HEK293T (cell line): ENCODE measurements around the gene KRTAP17-1.
"Not testable (repeated sequence)": the region's sequence is repeated elsewhere in the genome, so short reads cannot be mapped to it uniquely, and the experiment has no call there.

Experiments
- CTCF ChIA-PET: fragments of 350-600 bp; formaldehyde crosslinking; extraction: SDS; loops from one replicate; lab custom pipeline; 2021; ENCODE audit warnings: antibody characterized with exemption, inconsistent platforms; lab: Yijun Ruan, JAX
- POLR2A ChIA-PET: fragments of 350-600 bp; formaldehyde crosslinking; extraction: SDS; loops from one replicate; lab custom pipeline; 2020; ENCODE audit warnings: antibody characterized with exemption, inconsistent platforms; lab: Yijun Ruan, JAX
- DNase-seq: peaks from one replicate; pipeline ENCODE4 v3.0.0; 2012; ENCODE audit warnings: mixed read lengths; ENCODE audit errors: extremely low spot score
- ARNT ChIP-seq: fragments of 450-650 bp; IDR thresholded peaks from 2 replicates; pipeline ENCODE4 v1.6.1; 2017; ENCODE audit warnings: mild to moderate bottlenecking
- BHLHE40 ChIP-seq: fragments of 450-650 bp; IDR thresholded peaks from 2 replicates; pipeline ENCODE4 v1.6.1; 2016; ENCODE audit warnings: mild to moderate bottlenecking, moderate library complexity, borderline replicate concordance
- CTBP1 ChIP-seq: fragments of 450-650 bp; IDR thresholded peaks from 2 replicates; pipeline ENCODE4 v1.6.1; 2016; ENCODE audit warnings: borderline replicate concordance
- ELF4 ChIP-seq: fragments of 450-650 bp; IDR thresholded peaks from 2 replicates; pipeline ENCODE4 v1.6.1; 2017; ENCODE audit warnings: antibody characterized with exemption
- FOXA1 ChIP-seq: fragments of 450-650 bp; IDR thresholded peaks from 2 replicates; pipeline ENCODE4 v1.6.1; 2016; ENCODE audit warnings: mild to moderate bottlenecking
- FOXK2 ChIP-seq: fragments of 450-650 bp; IDR thresholded peaks from 2 replicates; pipeline ENCODE4 v1.6.1; 2016; ENCODE audit warnings: mild to moderate bottlenecking
- FOXM1 ChIP-seq: fragments of 450-650 bp; IDR thresholded peaks from 2 replicates; pipeline ENCODE4 v1.6.1; 2017; ENCODE audit warnings: mild to moderate bottlenecking, borderline replicate concordance
- HDGF ChIP-seq: fragments of 450-650 bp; IDR thresholded peaks from 2 replicates; pipeline ENCODE4 v1.6.1; 2017; ENCODE audit warnings: antibody characterized with exemption, borderline replicate concordance
- L3MBTL2 ChIP-seq: fragments of 450-650 bp; conservative IDR thresholded peaks from 2 replicates; pipeline ENCODE4 v1.6.1; 2016; ENCODE audit warnings: mild to moderate bottlenecking
- LEF1 ChIP-seq: fragments of 450-650 bp; IDR thresholded peaks from 2 replicates; pipeline ENCODE4 v1.6.1; 2017; ENCODE audit warnings: mild to moderate bottlenecking, borderline replicate concordance
- NFRKB ChIP-seq: fragments of 450-650 bp; IDR thresholded peaks from 2 replicates; pipeline ENCODE4 v1.6.1; 2016; ENCODE audit warnings: mild to moderate bottlenecking, moderate library complexity
- SP1 ChIP-seq: fragments of 450-650 bp; IDR thresholded peaks from 2 replicates; pipeline ENCODE4 v1.6.1; 2017
- SUZ12 ChIP-seq: fragments of 450-650 bp; IDR thresholded peaks from 2 replicates; pipeline ENCODE4 v1.6.1; 2016; ENCODE audit warnings: mild to moderate bottlenecking
- TARDBP ChIP-seq: fragments of 450-650 bp; IDR thresholded peaks from 2 replicates; pipeline ENCODE4 v1.6.1; 2016
- ZNF384 ChIP-seq: fragments of 450-650 bp; IDR thresholded peaks from 2 replicates; pipeline ENCODE4 v1.6.1; 2016
- TF ChIP-seq, protein P1 (sequence below): fragments of 450-650 bp; IDR thresholded peaks from 2 replicates; pipeline ENCODE4 v1.6.1; 2016

KRTAP17-1 gene

DNA sequence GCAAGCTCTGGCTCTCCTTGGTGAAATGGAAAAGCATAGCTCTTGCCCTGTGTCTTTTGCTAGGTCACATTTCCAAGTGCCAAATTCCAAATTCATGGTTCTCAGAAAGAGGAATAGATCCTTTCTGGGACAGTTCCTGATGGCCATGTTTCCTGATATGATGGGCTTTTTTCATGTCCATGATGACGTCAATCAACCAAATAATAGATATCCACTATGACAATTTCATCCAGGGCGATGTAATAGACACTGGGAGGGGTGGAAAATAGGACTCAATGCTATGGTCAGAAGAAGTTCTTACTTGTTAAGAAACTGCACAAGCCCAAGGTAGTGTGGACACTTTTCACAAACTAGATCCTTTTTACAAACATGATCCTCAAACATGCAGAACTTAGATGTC, 35.7 kb upstream of the KRTAP17-1 start:
- no peak for DNase-seq
- CTCF ChIA-PET: no interaction called here
- POLR2A ChIA-PET: no interaction called here
- no peak for TF ChIP-seq NFRKB
- no peak for TF ChIP-seq LEF1
- TF ChIP-seq ARNT: no peak
- no peak for TF ChIP-seq BHLHE40
- TF ChIP-seq ZNF384: no peak
- no peak for TF ChIP-seq FOXA1
- TF ChIP-seq SP1: no peak
- no peak for TF ChIP-seq SUZ12
- no peak for TF ChIP-seq ELF4
- TF ChIP-seq, protein P1, sequence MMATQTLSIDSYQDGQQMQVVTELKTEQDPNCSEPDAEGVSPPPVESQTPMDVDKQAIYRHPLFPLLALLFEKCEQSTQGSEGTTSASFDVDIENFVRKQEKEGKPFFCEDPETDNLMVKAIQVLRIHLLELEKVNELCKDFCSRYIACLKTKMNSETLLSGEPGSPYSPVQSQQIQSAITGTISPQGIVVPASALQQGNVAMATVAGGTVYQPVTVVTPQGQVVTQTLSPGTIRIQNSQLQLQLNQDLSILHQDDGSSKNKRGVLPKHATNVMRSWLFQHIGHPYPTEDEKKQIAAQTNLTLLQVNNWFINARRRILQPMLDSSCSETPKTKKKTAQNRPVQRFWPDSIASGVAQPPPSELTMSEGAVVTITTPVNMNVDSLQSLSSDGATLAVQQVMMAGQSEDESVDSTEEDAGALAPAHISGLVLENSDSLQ: no peak
- no peak for TF ChIP-seq TARDBP
- TF ChIP-seq FOXM1: no peak
- no peak for TF ChIP-seq FOXK2
- TF ChIP-seq HDGF: no peak
- TF ChIP-seq L3MBTL2: no peak
- no peak for TF ChIP-seq CTBP1

- CTCF ChIA-PET: interaction anchor here (0.7 kb wide), 1 partner anchor 199 kb away, joined by 3 read pairs; no protein-coding TSS in a partner anchor
These were observed 34.9 kb upstream of the KRTAP17-1 start, which contains the start of gene KRT33A for GRCh38 chr17:41350381-41350878. Gene KRT33A (minus strand): TSS chr17:41350828. CDS start chr17:41350767, 61 bp downstream.

GRCh38 chr17:41347869-41348760, 32.6 kb upstream of the KRTAP17-1 start:
- no peak for DNase-seq
- CTCF ChIA-PET: interaction anchor here (0.6 kb wide), 1 partner anchor 136 kb away, joined by 3 read pairs; no protein-coding TSS in a partner anchor
- POLR2A ChIA-PET: no interaction called here
- no peak for TF ChIP-seq CTBP1
- TF ChIP-seq L3MBTL2: no peak
- TF ChIP-seq ZNF384: no peak
- TF ChIP-seq ARNT: no peak
- TF ChIP-seq FOXM1: no peak
- TF ChIP-seq HDGF: no peak
- TF ChIP-seq SUZ12: no peak
- no peak for TF ChIP-seq NFRKB
- TF ChIP-seq ELF4: no peak
- TF ChIP-seq TARDBP: no peak
- TF ChIP-seq FOXA1: no peak
- TF ChIP-seq SP1: no peak
- TF ChIP-seq LEF1: no peak
- no peak for TF ChIP-seq FOXK2
- TF ChIP-seq, protein P1: no peak
- TF ChIP-seq BHLHE40: no peak

More at GRCh38 chr17:41350381-41350878, 34.9 kb upstream of the KRTAP17-1 start, which contains the start of gene KRT33A:
- DNase-seq, POLR2A ChIA-PET: not testable (repeated sequence)

DNA sequence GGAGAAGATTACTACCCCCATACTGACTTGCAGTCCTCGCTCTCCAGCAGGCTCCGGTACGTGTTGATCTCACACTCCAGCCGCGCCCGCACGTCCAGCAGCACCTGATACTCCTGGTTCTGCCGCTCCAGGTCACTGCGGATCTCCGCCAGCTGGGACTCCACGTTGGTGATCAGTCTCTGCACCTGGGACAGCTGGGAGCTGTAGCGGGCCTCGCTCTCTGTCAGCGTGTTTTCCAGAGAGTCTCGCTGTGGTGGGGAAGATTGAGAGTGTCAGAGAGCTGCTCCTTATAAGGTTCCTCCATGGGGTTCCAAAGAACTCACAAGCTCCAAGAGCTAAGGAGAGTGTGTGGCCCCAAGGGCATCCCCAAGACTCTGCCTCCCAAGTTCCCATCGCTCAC, 30.9 kb upstream of the KRTAP17-1 start:
- not testable (repeated sequence) for DNase-seq

DNA sequence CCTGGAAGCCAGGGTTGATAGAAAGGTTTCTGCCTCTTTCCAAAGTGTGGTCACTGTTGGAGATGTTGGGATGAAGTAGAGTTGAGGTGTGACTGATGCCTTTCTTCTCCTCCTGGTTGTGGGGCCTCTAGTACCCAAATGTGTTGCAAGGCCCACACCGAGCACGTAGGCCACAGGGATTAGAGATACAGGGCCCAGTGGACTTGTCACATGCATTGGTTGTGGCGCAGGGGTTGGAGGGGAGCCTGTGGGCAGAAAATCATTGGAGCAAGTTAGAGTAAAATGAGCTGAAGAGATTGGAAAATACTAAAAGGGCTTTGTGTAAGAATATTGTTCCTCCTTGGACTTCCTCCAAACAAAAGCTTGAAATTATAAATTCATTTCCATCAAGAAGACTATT, 30.5 kb upstream of the KRTAP17-1 start:
- no peak for DNase-seq
- ChIA-PET POLR2A (no interaction called here), CTCF (interaction anchor here (1.1 kb wide), 1 partner anchor 23 kb away, joined by 3 read pairs; no protein-coding TSS in a partner anchor)
- TF ChIP-seq ELF4 (no peak), SP1 (no peak)

More for the DNA sequence above, 30.9 kb upstream of the KRTAP17-1 start:
- POLR2A ChIA-PET: not testable (repeated sequence)
- CTCF ChIA-PET: interaction anchor here (1.1 kb wide), 1 partner anchor 24 kb away, joined by 3 read pairs; no protein-coding TSS in a partner anchor

- TF ChIP-seq NFRKB: no peak
- TF ChIP-seq, protein P1: no peak
- no peak for TF ChIP-seq LEF1
- TF ChIP-seq TARDBP: no peak
- no peak for TF ChIP-seq SP1
- no peak for TF ChIP-seq BHLHE40
- ChIA-PET CTCF (no interaction called here), POLR2A (interaction anchor here (0.7 kb wide), 1 partner anchor 695 kb away, joined by 3 read pairs; no protein-coding TSS in a partner anchor)
- no peak for DNase-seq
These were observed 27.5 kb upstream of the KRTAP17-1 start for GRCh38 chr17:41343029-41343428.
